Naive thymus-derived CD4-positive, alpha-beta T cell (primary cell): ENCODE measurements around the gene SHCBP1L. TPM values are rescaled to one million over a fixed set of nuclear protein-coding genes. Genes with fewer than 3 reads are reported as not detected.
A peak's percentile ranks its signal among the peaks of the same experiment; 100 is the strongest.

ENCODE experiments used
- ATAC-seq: fragments of 150-1000 bp; cut with Tn5 transposase; 2 replicates; pipeline ENCODE4 v1.10.0; 2021; ENCODE audit warnings: mild to moderate bottlenecking, moderate library complexity
- CTCF ChIA-PET: fragments of 350-600 bp; sonication (Branson Sonifier 250); formaldehyde crosslinking; loops from one replicate; lab custom pipeline; 2021; ENCODE audit warnings: antibody characterized with exemption; lab: Charles Lee
- POLR2A ChIA-PET: fragments of 350-600 bp; sonication (Branson Sonifier 250); formaldehyde crosslinking; loops from one replicate; lab custom pipeline; 2021; ENCODE audit warnings: antibody characterized with exemption, inconsistent platforms; lab: Charles Lee
- DNase-seq, 9 donors: peaks; one replicate each; pipeline versions ENCODE4 v3.0.0 to v3.0.0-alpha.2; 2020 to 2022; ENCODE audit warnings: mixed read lengths in 1 of 9
- H3K27ac ChIP-seq: one replicate; pipeline ENCODE4 v1.7.0; 2013; ENCODE audit warnings: mild to moderate bottlenecking, low read depth, low read length, moderate library complexity
- H3K27me3 ChIP-seq, 2 donors: one replicate each; pipeline ENCODE4 v1.7.0; 2013; ENCODE audit warnings: low read length in 2 of 2, mild to moderate bottlenecking in 2 of 2, moderate library complexity in 2 of 2; ENCODE audit not compliant: control insufficient read depth in 2 of 2, insufficient read depth in 2 of 2
- H3K36me3 ChIP-seq, 3 experiments: 1 replicate in 2 of 3; 2 replicates in 1 of 3; pipeline ENCODE4 v1.7.0; 2013; ENCODE audit warnings: low read length in 3 of 3, mild to moderate bottlenecking in 3 of 3, moderate library complexity in 1 of 3; ENCODE audit not compliant: insufficient read depth in 3 of 3, control insufficient read depth in 2 of 3
- H3K4me1 ChIP-seq, 2 donors: one replicate each; pipeline ENCODE4 v1.7.0; 2013; ENCODE audit warnings: low read length in 2 of 2, mild to moderate bottlenecking in 2 of 2, moderate library complexity in 1 of 2; ENCODE audit not compliant: control insufficient read depth in 2 of 2, insufficient read depth in 2 of 2
- H3K4me3 ChIP-seq: 2 replicates; pipeline ENCODE4 v1.7.0; 2013; ENCODE audit warnings: mild to moderate bottlenecking, low read length
- H3K9me3 ChIP-seq, 3 experiments: 1 replicate in 2 of 3; 2 replicates in 1 of 3; pipeline ENCODE4 v1.7.0; 2013; ENCODE audit warnings: low read length in 3 of 3; ENCODE audit not compliant: control insufficient read depth in 2 of 3
- H3K27ac Mint-ChIP-seq, 9 donors: one replicate each; pipeline ENCODE4 v1.8.0; 2020 to 2022; ENCODE audit warnings: mixed read lengths in 9 of 9, mild to moderate bottlenecking in 8 of 9, moderate library complexity in 5 of 9, inconsistent platforms in 2 of 9
- H3K27me3 Mint-ChIP-seq, 5 donors: one replicate each; pipeline ENCODE4 v1.8.0; 2021 to 2022; ENCODE audit warnings: mixed read lengths in 5 of 5, mild to moderate bottlenecking in 1 of 5
- H3K36me3 Mint-ChIP-seq, 5 donors: one replicate each; pipeline ENCODE4 v1.8.0; 2020 to 2022; ENCODE audit warnings: mixed read lengths in 5 of 5, mild to moderate bottlenecking in 3 of 5, inconsistent platforms in 1 of 5
- H3K4me1 Mint-ChIP-seq, 7 donors: one replicate each; pipeline ENCODE4 v1.8.0; 2020 to 2022; ENCODE audit warnings: mixed read lengths in 7 of 7, mild to moderate bottlenecking in 3 of 7, inconsistent platforms in 1 of 7
- H3K4me3 Mint-ChIP-seq, 10 donors: one replicate each; pipeline ENCODE4 v1.8.0; 2020 to 2022; ENCODE audit warnings: mild to moderate bottlenecking in 10 of 10, mixed read lengths in 10 of 10, moderate library complexity in 6 of 10, inconsistent platforms in 2 of 10
- H3K9me3 Mint-ChIP-seq, 11 donors: one replicate each; pipeline ENCODE4 v1.8.0; 2020 to 2022; ENCODE audit warnings: mixed read lengths in 11 of 11, mild to moderate bottlenecking in 4 of 11, inconsistent platforms in 1 of 11, moderate library complexity in 1 of 11
- intact Hi-C, 2 donors: fragments of 100-400 bp; cut with micrococcal nuclease; formaldehyde crosslinking; loops; one replicate each; pipeline ENCODE4 v1.15.1; 2023
- polyA plus RNA-seq, 2 donors: library from polyadenylated mRNA; unstranded; fragments of 300-500 nt; fragmentation: Illumina TruSeq; gene quantifications; one replicate each; pipeline ENCODE4 v1.2.3, GENCODE V29; 2021
- total RNA-seq, 6 experiments: library from RNA in 5 of 6; stranded (reverse) in 5 of 6; gene quantifications; 1 replicate in 5 of 6; 2 replicates in 1 of 6; pipeline ENCODE4 v1.2.3 and lab custom pipeline; 2021 to 2026

The SHCBP1L gene
- total and polyA plus RNA-seq, 7 experiments from 2014 or later: not detected

DNA sequence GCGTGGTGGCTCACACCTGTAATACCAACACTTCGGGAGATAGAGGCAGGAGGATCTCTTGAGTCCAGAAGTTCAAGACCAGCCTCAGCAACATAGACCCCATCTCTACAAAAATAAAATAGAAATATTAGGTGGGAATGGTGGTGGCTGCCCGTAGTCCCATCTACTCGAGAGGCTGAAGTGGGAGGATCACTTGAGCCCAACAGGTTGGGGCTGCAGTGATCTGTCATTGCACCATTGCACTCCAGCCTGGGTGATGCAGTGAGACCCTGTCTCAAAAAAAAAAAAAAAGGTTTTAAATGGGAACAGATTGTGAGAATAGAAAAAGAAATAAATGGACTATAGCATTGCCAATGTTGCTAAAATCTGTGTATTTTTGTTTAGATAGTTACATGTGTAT lies 102.6 kb downstream of the SHCBP1L start:
- Histone ChIP-seq H3K27me3 (no peaks in the 10 kb centered on the region), H3K4me3 (no peak overlapping the region), H3K9me3 (no peaks in the 10 kb centered on the region), H3K4me1 (peaks cover 14 to 15% of the 10 kb centered on the region in 2 donors), H3K27ac (no peak overlapping the region), H3K36me3 (peaks cover 42 to 89% (median 69%) of the 10 kb centered on the region in 3 experiments)
- peak overlapping the region in 1 of 10 donors; percentile 44 for H3K4me3 Mint-ChIP-seq
- ATAC-seq: no peak
- peaks cover 5 to 73% (median 40%) of the 10 kb centered on the region in 5 donors for H3K36me3 Mint-ChIP-seq
- H3K27ac Mint-ChIP-seq: peak overlapping the region in 1 of 9 donors; percentile 54
- no peak for DNase-seq
- H3K4me1 Mint-ChIP-seq: peaks cover 17 to 61% (median 51%) of the 10 kb centered on the region in 7 donors
- H3K9me3 Mint-ChIP-seq: peaks cover 0 to 3% (median 0%) of the 10 kb centered on the region in 11 donors
- ChIA-PET POLR2A (no interaction called here), CTCF (no interaction called here)
- H3K27me3 Mint-ChIP-seq: no peaks in the 10 kb centered on the region
- intact Hi-C loops: no loop called here

Other genes starting within 250 kb of the SHCBP1L start
- gene NPL, start 163.4 kb downstream of the SHCBP1L start, total RNA-seq: 10 to 100 TPM in 2 of 5 experiments, 1 to 10 TPM in 3; 3.0 to 20.8 (median 9.9) TPM
- 1 to 10 TPM; 5.3 to 6.9 TPM for gene NPL, start 163.4 kb downstream of the SHCBP1L start, polyA plus RNA-seq
- 100 to 1,000 TPM; 207 to 299 (median 227) TPM for gene DHX9, start 113.8 kb downstream of the SHCBP1L start, total RNA-seq
- gene DHX9, start 113.8 kb downstream of the SHCBP1L start, polyA plus RNA-seq: 100 to 1,000 TPM in 1 of 2 donors, 10 to 100 TPM in 1; 96.9 to 154 TPM
- 1 to 10 TPM in 1 of 5 experiments, under 1 TPM in 4; 0.02 to 1.3 (median 0.24) TPM for gene LAMC1, start 70.3 kb upstream of the SHCBP1L start, total RNA-seq
- not detected for gene LAMC1, start 70.3 kb upstream of the SHCBP1L start, polyA plus RNA-seq
- under 1 TPM in 1 of 5 experiments, not detected in 4; 0.51 TPM for gene LAMC2, start 233.1 kb upstream of the SHCBP1L start, total RNA-seq
- gene LAMC2, start 233.1 kb upstream of the SHCBP1L start, polyA plus RNA-seq: not detected